GM12892 (cell line): ENCODE results near the gene TRIM63.

Experiments
- POLR2A ChIP-seq: IDR thresholded peaks from 2 replicates; pipeline ENCODE4 v1.6.1; 2011; ENCODE audit warnings: low read depth, low read length, control low read depth
- POLR2AphosphoS5 ChIP-seq: IDR thresholded peaks from 2 replicates; pipeline ENCODE4 v1.6.1; 2011; ENCODE audit warnings: low read depth, low read length, control low read depth
- TAF1 ChIP-seq: IDR thresholded peaks from 2 replicates; pipeline ENCODE4 v1.6.1; 2011; ENCODE audit warnings: low read depth, mild to moderate bottlenecking, control low read depth, low read length, borderline replicate concordance

GRCh38 chr1:26094677-26095383 lies 27.4 kb upstream of the TRIM63 start:
- TF ChIP-seq POLR2A (no peak), POLR2AphosphoS5 (no peak), TAF1 (no peak)
